Measurements from ENCODE around the gene ADM2. TPM values are rescaled to one million over a fixed set of nuclear protein-coding genes. Genes with fewer than 3 reads are reported as not detected.

ADM2 gene
- total RNA-seq, 1 experiment from 2014 or later, result 10.5 TPM

- Histone ChIP-seq H3K9me2 (ENCODE audit: insufficient read depth) (no peaks in the 10 kb centered on the region), H3K4me2 (peak within 1 kb of the TSS; percentile 97), H3K9me3 (ENCODE audit: insufficient read depth, low read depth) (no peaks in the 10 kb centered on the region), H3K27ac (no peak within 1 kb of the TSS), H3F3A (ENCODE audit: insufficient read depth, low read depth) (peaks cover 37% of the 10 kb centered on the region), H2AFZ (peak within 1 kb of the TSS; percentile 91), H3K27me3 (ENCODE audit: insufficient read depth, low read depth) (no peaks in the 10 kb centered on the region), H4K20me1 (ENCODE audit: insufficient read depth) (peaks cover 43% of the 10 kb centered on the region), H3K79me2 (ENCODE audit: low read depth) (peaks cover 46% of the 10 kb centered on the region), H3K4me1 (replicated peaks; ENCODE audit: insufficient read depth) (peaks cover 44% of the 10 kb centered on the region), H3K4me3 (peak within 1 kb of the TSS; percentile 77), H3K36me3 (ENCODE audit: low read depth) (no peaks in the 10 kb centered on the region)
- POLR2A ChIA-PET (ENCODE audit: unreplicated experiment), result no interaction called here
- DNase-seq, result peak; percentile 82 to 92
- TSS peak; percentile 93 for BruUV-seq (replicated peaks)
- no peak for TF ChIP-seq CTCF (conservative IDR thresholded peaks at IDR 0.05)
- TF ChIP-seq EZH2 (IDR thresholded peaks at IDR 0.05; ENCODE audit: low read depth), result no peak
- intact Hi-C loops (cut with micrococcal nuclease; ENCODE audit: unreplicated experiment), result loop anchor here (1.0 kb wide), 1 partner anchor 33 kb away; the partner anchor contains the start of gene NCAPH2
- CTCF ChIA-PET, result no interaction called here
These were observed 6.4 kb upstream of the ADM2 start, which contains the start of gene SBF1 for GRCh38 chr22:50474710-50475651. Gene SBF1 (minus strand): TSS chr22:50475035. CDS start chr22:50474840, 195 bp downstream.

DNA sequence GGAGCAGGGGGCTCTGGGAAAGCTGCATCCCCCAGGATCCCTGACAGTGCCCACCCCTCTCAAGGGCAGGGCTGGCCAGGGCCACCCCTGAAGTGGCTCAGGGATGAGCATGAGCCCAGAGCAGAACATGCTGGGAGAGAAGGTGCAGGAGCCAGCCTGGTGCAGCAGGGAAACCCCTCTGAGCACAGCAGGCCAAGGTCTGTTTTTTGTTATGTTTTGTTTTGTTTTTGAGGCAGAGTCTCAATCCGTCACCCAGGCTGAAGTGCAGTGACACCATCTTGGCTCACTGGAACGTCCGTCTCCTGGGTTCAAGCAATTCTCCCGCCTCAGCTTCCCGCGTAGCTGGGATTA lies 5.7 kb upstream of the ADM2 start:
- Histone ChIP-seq H3K9me3 (ENCODE audit: insufficient read depth, low read depth) (no peaks in the 10 kb centered on the region), H3K79me2 (ENCODE audit: low read depth) (peaks cover 40% of the 10 kb centered on the region), H3K27ac (no peak overlapping the region), H3K4me2 (peak overlapping the region; percentile 97), H3K27me3 (ENCODE audit: insufficient read depth, low read depth) (no peaks in the 10 kb centered on the region), H3K36me3 (ENCODE audit: low read depth) (no peaks in the 10 kb centered on the region), H2AFZ (peak overlapping the region; percentile 91), H3K4me3 (peak overlapping the region; percentile 65; the same call in 1 of the 2 replicates), H3F3A (ENCODE audit: insufficient read depth, low read depth) (peaks cover 36% of the 10 kb centered on the region; the same call in 1 of the 2 replicates), H3K9me2 (ENCODE audit: insufficient read depth) (no peaks in the 10 kb centered on the region), H4K20me1 (ENCODE audit: insufficient read depth) (peaks cover 36% of the 10 kb centered on the region), H3K4me1 (replicated peaks; ENCODE audit: insufficient read depth) (peaks cover 37% of the 10 kb centered on the region)
- no peak for DNase-seq
- intact Hi-C loops (cut with micrococcal nuclease; ENCODE audit: unreplicated experiment), result loop anchor here (1.0 kb wide), 1 partner anchor 33 kb away; the partner anchor contains the start of gene NCAPH2
- no TSS peak for BruUV-seq (replicated peaks)
- no peak for TF ChIP-seq EZH2 (IDR thresholded peaks at IDR 0.05; ENCODE audit: low read depth)
- TF ChIP-seq CTCF (conservative IDR thresholded peaks at IDR 0.05), result no peak
- POLR2A ChIA-PET (ENCODE audit: unreplicated experiment), result no interaction called here
- CTCF ChIA-PET, result no interaction called here

DNA sequence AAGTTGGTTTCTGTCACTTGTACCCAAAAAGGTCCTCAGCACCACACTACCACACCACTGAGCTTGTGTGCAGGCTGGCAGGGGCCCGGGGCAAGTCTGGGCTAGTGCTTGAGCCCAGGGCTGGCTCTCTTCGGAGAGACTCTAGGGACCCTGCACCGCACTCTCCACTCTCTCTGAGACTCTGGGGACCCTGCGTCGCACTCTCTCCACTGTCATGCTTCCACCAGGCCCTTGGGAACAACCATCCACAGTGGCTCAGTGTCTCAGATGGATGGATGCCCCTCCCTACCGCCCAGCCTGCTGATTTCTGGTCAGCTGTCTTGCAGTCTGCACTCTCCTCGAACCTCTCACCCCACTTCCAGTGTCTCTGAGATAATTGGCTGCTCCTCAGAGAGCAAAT lies 4.5 kb upstream of the ADM2 start:
- no peak overlapping the region for H3K4me2 ChIP-seq
- CTCF ChIA-PET, result no interaction called here
- no peak overlapping the region for H3K4me3 ChIP-seq
- no peaks in the 10 kb centered on the region for H3K9me3 ChIP-seq (ENCODE audit: insufficient read depth, low read depth)
- H3K79me2 ChIP-seq (ENCODE audit: low read depth), result peaks cover 28% of the 10 kb centered on the region
- peaks cover 24% of the 10 kb centered on the region; the same call in 1 of the 2 replicates for H3F3A ChIP-seq (ENCODE audit: insufficient read depth, low read depth)
- no peaks in the 10 kb centered on the region for H3K9me2 ChIP-seq (ENCODE audit: insufficient read depth)
- intact Hi-C loops (cut with micrococcal nuclease; ENCODE audit: unreplicated experiment), result no loop called here
- H2AFZ ChIP-seq, result no peak overlapping the region
- H4K20me1 ChIP-seq (ENCODE audit: insufficient read depth), result peaks cover 24% of the 10 kb centered on the region
- no peaks in the 10 kb centered on the region for H3K27me3 ChIP-seq (ENCODE audit: insufficient read depth, low read depth)
- H3K27ac ChIP-seq, result no peak overlapping the region
- BruUV-seq (replicated peaks), result no TSS peak
- DNase-seq, result no peak
- no peaks in the 10 kb centered on the region for H3K36me3 ChIP-seq (ENCODE audit: low read depth)
- peaks cover 25% of the 10 kb centered on the region for H3K4me1 ChIP-seq (replicated peaks; ENCODE audit: insufficient read depth)
- POLR2A ChIA-PET (ENCODE audit: unreplicated experiment), result no interaction called here
- no peak for TF ChIP-seq CTCF (conservative IDR thresholded peaks at IDR 0.05)
